Inferior parietal cortex (tissue), 1 donor: ENCODE measurements around the gene DHCR24.

Experiments
- DNase-seq: peaks from one replicate; pipeline ENCODE4 v3.0.0-alpha.2; 2016; ENCODE audit errors: extremely low spot score

The DHCR24 gene

GRCh38 chr1:54846301-54846700 lies 40.7 kb downstream of the DHCR24 start:
- DNase-seq, result no peak

GRCh38 chr1:54845772-54846171 lies 41.2 kb downstream of the DHCR24 start:
- DNase-seq, result no peak

GRCh38 chr1:54844564-54844963 lies 42.4 kb downstream of the DHCR24 start:
- DNase-seq, result no peak

GRCh38 chr1:54843449-54843848 lies 43.5 kb downstream of the DHCR24 start:
- DNase-seq, result no peak

- DNase-seq, result no peak
These were observed 44.0 kb downstream of the DHCR24 start for GRCh38 chr1:54842963-54843362.

GRCh38 chr1:54842206-54842915 lies 44.6 kb downstream of the DHCR24 start:
- DNase-seq, result no peak

- DNase-seq, result no peak
These were observed 47.2 kb downstream of the DHCR24 start for GRCh38 chr1:54839824-54840223.

GRCh38 chr1:54838565-54839180 lies 48.3 kb downstream of the DHCR24 start:
- DNase-seq, result no peak

GRCh38 chr1:54837002-54837853 lies 49.8 kb downstream of the DHCR24 start:
- DNase-seq, result no peak

- no peak for DNase-seq
These were observed 50.4 kb downstream of the DHCR24 start for GRCh38 chr1:54836594-54836993.

- no peak for DNase-seq
These were observed 51.0 kb downstream of the DHCR24 start for GRCh38 chr1:54835970-54836369.

- DNase-seq, result no peak
These were observed 51.7 kb downstream of the DHCR24 start for GRCh38 chr1:54835131-54835898.

GRCh38 chr1:54834007-54834541 lies 52.9 kb downstream of the DHCR24 start:
- no peak for DNase-seq

- DNase-seq, result no peak
These were observed 53.9 kb downstream of the DHCR24 start for GRCh38 chr1:54833121-54833520.

- DNase-seq, result no peak
These were observed 60.7 kb downstream of the DHCR24 start for GRCh38 chr1:54826226-54826816.

GRCh38 chr1:54825696-54826095 lies 61.3 kb downstream of the DHCR24 start:
- no peak for DNase-seq

- no peak for DNase-seq
These were observed 63.3 kb downstream of the DHCR24 start for GRCh38 chr1:54823670-54824069.

GRCh38 chr1:54819733-54820132 lies 67.3 kb downstream of the DHCR24 start:
- no peak for DNase-seq

- DNase-seq, result no peak
These were observed 67.8 kb downstream of the DHCR24 start for GRCh38 chr1:54819195-54819536.

- no peak for DNase-seq
These were observed 68.4 kb downstream of the DHCR24 start for GRCh38 chr1:54818461-54819194.

- no peak for DNase-seq
These were observed 70.0 kb downstream of the DHCR24 start for GRCh38 chr1:54816951-54817350.
